Astrocyte (in vitro differentiated cells and primary cell): ENCODE measurements around the gene KRT79. TPM values are rescaled to one million over a fixed set of nuclear protein-coding genes. Genes with fewer than 3 reads are reported as not detected.

Source experiments
- DNase-seq: peaks from one replicate; pipeline ENCODE4 v3.0.0-alpha.2; 2010; ENCODE audit warnings: low read depth
- FAIRE-seq: peaks from 2 replicates; lab custom pipeline; 2011; peaks lifted over from hg19 to GRCh38; lab: Jason Lieb, UNC
- H2AFZ ChIP-seq: 2 replicates; pipeline ENCODE4 v1.6.0; 2012; ENCODE audit warnings: low read depth, low read length, inconsistent platforms
- H3K27ac ChIP-seq: 2 replicates; pipeline ENCODE4 v1.5.1; 2011; ENCODE audit warnings: low read depth, low read length, inconsistent platforms
- H3K27me3 ChIP-seq: 2 replicates; pipeline ENCODE4 v1.6.0; 2011; ENCODE audit warnings: low read length, inconsistent platforms; ENCODE audit not compliant: insufficient read depth
- H3K36me3 ChIP-seq: 2 replicates; pipeline ENCODE4 v1.5.1; 2011; ENCODE audit warnings: low read length, inconsistent platforms; ENCODE audit not compliant: insufficient read depth
- H3K4me1 ChIP-seq: 2 replicates; pipeline ENCODE4 v1.5.1; 2011; ENCODE audit warnings: low read length, inconsistent platforms; ENCODE audit not compliant: insufficient read depth
- H3K4me2 ChIP-seq: 2 replicates; pipeline ENCODE4 v1.6.0; 2012; ENCODE audit warnings: low read length, inconsistent platforms
- H3K4me3 ChIP-seq: 2 replicates; pipeline ENCODE4 v1.5.1; 2011; ENCODE audit warnings: low read depth, mild to moderate bottlenecking, low read length, inconsistent platforms; ENCODE audit not compliant: insufficient read depth
- H3K79me2 ChIP-seq: 2 replicates; pipeline ENCODE4 v1.6.0; 2012; ENCODE audit warnings: mild to moderate bottlenecking, low read length, inconsistent platforms; ENCODE audit not compliant: insufficient read depth
- H3K9ac ChIP-seq: 2 replicates; pipeline ENCODE4 v1.6.0; 2012; ENCODE audit warnings: mild to moderate bottlenecking, low read length, inconsistent platforms
- H3K9me3 ChIP-seq: 2 replicates; pipeline ENCODE4 v1.5.1; 2012; ENCODE audit warnings: low read depth, mild to moderate bottlenecking, low read length, inconsistent platforms; ENCODE audit not compliant: insufficient read depth
- H4K20me1 ChIP-seq: 2 replicates; pipeline ENCODE4 v1.6.0; 2012; ENCODE audit warnings: low read length, inconsistent platforms; ENCODE audit not compliant: insufficient read depth
- H3K27ac Mint-ChIP-seq: one replicate; pipeline ENCODE4 v1.8.0; 2021; ENCODE audit warnings: mild to moderate bottlenecking, mixed read lengths; ENCODE audit not compliant: unreplicated experiment
- H3K27me3 Mint-ChIP-seq: one replicate; pipeline ENCODE4 v1.8.0; 2021; ENCODE audit warnings: low read depth, mixed read lengths; ENCODE audit not compliant: unreplicated experiment
- H3K36me3 Mint-ChIP-seq: one replicate; pipeline ENCODE4 v1.8.0; 2021; ENCODE audit warnings: low read depth, mixed read lengths; ENCODE audit not compliant: unreplicated experiment
- H3K4me1 Mint-ChIP-seq: one replicate; pipeline ENCODE4 v1.8.0; 2021; ENCODE audit warnings: low read depth, mixed read lengths; ENCODE audit not compliant: unreplicated experiment
- H3K4me3 Mint-ChIP-seq: one replicate; pipeline ENCODE4 v1.8.0; 2021; ENCODE audit warnings: mild to moderate bottlenecking, moderate library complexity, mixed read lengths; ENCODE audit not compliant: unreplicated experiment
- H3K9me3 Mint-ChIP-seq: one replicate; pipeline ENCODE4 v1.8.0; 2021; ENCODE audit warnings: mild to moderate bottlenecking, mixed read lengths; ENCODE audit not compliant: unreplicated experiment
- EZH2 ChIP-seq: IDR thresholded peaks from 2 replicates; pipeline ENCODE4 v1.6.1; 2012; ENCODE audit warnings: mild to moderate bottlenecking, low read length, inconsistent platforms; ENCODE audit not compliant: insufficient read depth
- total RNA-seq: library from RNA; stranded (reverse); gene quantifications from 2 replicates; pipeline ENCODE4 v1.2.1, GENCODE V29; 2021
- TF ChIP-seq, protein P1 (sequence below): IDR thresholded peaks from 2 replicates; pipeline ENCODE4 v1.5.1; 2011; ENCODE audit warnings: low read depth, mild to moderate bottlenecking, inconsistent platforms, low read length, moderate library complexity; ENCODE audit not compliant: insufficient read depth

KRT79 gene
- total RNA-seq, 1 donor from 2014 or later = 0.50 TPM

DNA sequence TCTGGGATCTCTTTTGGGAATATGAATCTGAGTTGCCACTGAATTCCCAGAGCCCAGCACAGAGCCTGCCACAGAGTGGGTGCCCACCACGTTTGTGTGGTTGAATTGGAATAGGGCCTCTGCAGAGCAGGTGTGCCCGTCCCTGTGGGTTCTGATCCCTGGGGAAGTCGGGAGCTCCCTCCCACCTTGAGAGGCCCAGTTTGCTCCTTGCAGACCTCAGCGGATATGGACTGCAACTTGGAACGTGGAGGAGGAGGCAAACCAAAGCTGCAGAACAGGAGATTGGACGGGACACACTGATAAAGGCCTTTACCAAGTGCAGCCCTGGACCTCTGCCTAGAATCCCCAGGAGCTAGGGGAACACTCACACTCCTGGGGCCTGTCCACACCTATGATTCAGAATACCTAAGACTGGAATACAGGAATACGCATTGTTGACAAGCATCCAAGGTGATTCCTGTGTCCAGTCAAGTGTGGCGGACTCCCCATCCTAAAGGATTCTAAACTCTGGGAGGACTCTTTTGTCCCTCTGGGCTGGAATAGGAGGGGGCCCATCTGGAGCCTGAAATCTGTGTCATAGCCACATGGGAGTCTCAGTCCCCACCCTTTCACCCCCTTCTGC lies 59.4 kb downstream of the KRT79 start:
- Mint-ChIP-seq H3K27me3 (peaks cover 67% of the 10 kb centered on the region), H3K27ac (no peak overlapping the region), H3K4me1 (no peaks in the 10 kb centered on the region), H3K4me3 (no peak overlapping the region), H3K9me3 (peaks cover 10% of the 10 kb centered on the region), H3K36me3 (no peaks in the 10 kb centered on the region)
- H3K27me3 ChIP-seq = peaks cover 27% of the 10 kb centered on the region
- no peaks in the 10 kb centered on the region for H3K79me2 ChIP-seq
- H3K9ac ChIP-seq = no peak overlapping the region
- H3K4me1 ChIP-seq = no peaks in the 10 kb centered on the region
- no peak for DNase-seq
- no peaks in the 10 kb centered on the region for H3K36me3 ChIP-seq
- no peak for FAIRE-seq
- H3K9me3 ChIP-seq = no peaks in the 10 kb centered on the region
- H3K27ac ChIP-seq = no peak overlapping the region
- H2AFZ ChIP-seq = no peak overlapping the region
- H3K4me2 ChIP-seq = no peak overlapping the region
- H3K4me3 ChIP-seq = no peak overlapping the region
- TF ChIP-seq, protein P1, sequence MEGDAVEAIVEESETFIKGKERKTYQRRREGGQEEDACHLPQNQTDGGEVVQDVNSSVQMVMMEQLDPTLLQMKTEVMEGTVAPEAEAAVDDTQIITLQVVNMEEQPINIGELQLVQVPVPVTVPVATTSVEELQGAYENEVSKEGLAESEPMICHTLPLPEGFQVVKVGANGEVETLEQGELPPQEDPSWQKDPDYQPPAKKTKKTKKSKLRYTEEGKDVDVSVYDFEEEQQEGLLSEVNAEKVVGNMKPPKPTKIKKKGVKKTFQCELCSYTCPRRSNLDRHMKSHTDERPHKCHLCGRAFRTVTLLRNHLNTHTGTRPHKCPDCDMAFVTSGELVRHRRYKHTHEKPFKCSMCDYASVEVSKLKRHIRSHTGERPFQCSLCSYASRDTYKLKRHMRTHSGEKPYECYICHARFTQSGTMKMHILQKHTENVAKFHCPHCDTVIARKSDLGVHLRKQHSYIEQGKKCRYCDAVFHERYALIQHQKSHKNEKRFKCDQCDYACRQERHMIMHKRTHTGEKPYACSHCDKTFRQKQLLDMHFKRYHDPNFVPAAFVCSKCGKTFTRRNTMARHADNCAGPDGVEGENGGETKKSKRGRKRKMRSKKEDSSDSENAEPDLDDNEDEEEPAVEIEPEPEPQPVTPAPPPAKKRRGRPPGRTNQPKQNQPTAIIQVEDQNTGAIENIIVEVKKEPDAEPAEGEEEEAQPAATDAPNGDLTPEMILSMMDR = no peak
- TF ChIP-seq EZH2 = no peak
- no peaks in the 10 kb centered on the region for H4K20me1 ChIP-seq

DNA sequence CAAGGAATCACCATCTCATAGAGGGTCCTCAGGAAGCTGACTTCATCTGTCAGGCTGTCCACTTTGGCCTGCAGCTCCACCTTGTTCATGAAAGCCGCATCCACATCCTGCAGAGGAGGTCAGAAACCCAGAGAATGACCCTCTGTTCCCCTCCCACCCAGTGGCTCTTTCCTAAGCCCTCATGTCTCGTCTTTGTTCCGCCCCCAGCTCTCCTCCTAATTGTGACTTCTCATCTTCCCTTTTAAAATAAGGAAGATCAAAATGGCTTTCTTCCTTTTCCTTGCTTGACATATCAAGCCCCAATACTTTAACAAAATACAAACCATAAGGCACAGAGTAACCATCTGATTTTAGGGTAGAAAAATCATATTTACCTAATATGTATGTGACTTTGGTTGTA lies 61.3 kb downstream of the KRT79 start:
- Histone ChIP-seq H3K4me2 (no peak overlapping the region), H2AFZ (no peak overlapping the region), H3K9me3 (no peaks in the 10 kb centered on the region), H3K4me1 (no peaks in the 10 kb centered on the region), H3K36me3 (no peaks in the 10 kb centered on the region), H3K79me2 (no peaks in the 10 kb centered on the region), H4K20me1 (no peaks in the 10 kb centered on the region), H3K27ac (no peak overlapping the region), H3K4me3 (no peak overlapping the region), H3K9ac (no peak overlapping the region), H3K27me3 (peaks cover 25% of the 10 kb centered on the region)
- Mint-ChIP-seq H3K4me3 (no peak overlapping the region), H3K27me3 (peaks cover 53% of the 10 kb centered on the region), H3K4me1 (no peaks in the 10 kb centered on the region), H3K9me3 (peaks cover 13% of the 10 kb centered on the region), H3K36me3 (no peaks in the 10 kb centered on the region), H3K27ac (no peak overlapping the region)
- FAIRE-seq = no peak
- TF ChIP-seq EZH2 = no peak
- TF ChIP-seq, protein P1 = no peak
- DNase-seq = no peak

DNA sequence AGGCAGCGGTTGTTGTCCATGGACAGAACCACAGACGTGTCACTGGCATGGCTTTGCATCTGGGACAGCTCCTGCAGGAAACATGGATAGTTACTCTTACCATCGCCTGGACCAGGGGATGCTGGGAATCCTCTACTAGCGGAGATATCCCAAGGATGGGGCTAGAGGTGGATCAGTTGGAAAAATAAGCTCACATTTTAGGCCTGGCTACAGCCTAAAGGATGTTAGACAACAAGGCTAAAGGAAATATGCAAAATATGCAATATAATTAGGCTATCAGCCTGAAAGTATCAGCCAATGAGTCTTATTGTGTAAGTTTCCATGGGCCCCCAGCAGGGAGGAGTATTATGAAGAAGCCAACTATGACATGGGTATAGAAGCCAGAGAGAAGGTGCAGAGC lies 61.9 kb downstream of the KRT79 start:
- Histone ChIP-seq H3K9ac (no peak overlapping the region), H3K36me3 (no peaks in the 10 kb centered on the region), H4K20me1 (no peaks in the 10 kb centered on the region), H3K79me2 (no peaks in the 10 kb centered on the region), H3K27ac (no peak overlapping the region), H2AFZ (no peak overlapping the region), H3K4me2 (no peak overlapping the region), H3K27me3 (peaks cover 25% of the 10 kb centered on the region), H3K4me1 (no peaks in the 10 kb centered on the region), H3K4me3 (no peak overlapping the region), H3K9me3 (no peaks in the 10 kb centered on the region)
- peaks cover 53% of the 10 kb centered on the region for H3K27me3 Mint-ChIP-seq
- no peaks in the 10 kb centered on the region for H3K4me1 Mint-ChIP-seq
- no peaks in the 10 kb centered on the region for H3K36me3 Mint-ChIP-seq
- H3K4me3 Mint-ChIP-seq = no peak overlapping the region
- FAIRE-seq = no peak
- peaks cover 13% of the 10 kb centered on the region for H3K9me3 Mint-ChIP-seq
- no peak for DNase-seq
- no peak for TF ChIP-seq EZH2
- TF ChIP-seq, protein P1 = no peak
- H3K27ac Mint-ChIP-seq = no peak overlapping the region
